GM12878 (cell line): ENCODE data around the gene ANO10. TPM values are rescaled to one million over a fixed set of nuclear protein-coding genes. Genes with fewer than 3 reads are reported as not detected.

Experiments used
- ATAC-seq: fragments of 200-7000 bp; cut with Tn5 transposase; 3 replicates; pipeline ENCODE4 v1.9.1; 2020; ENCODE audit warnings: mild to moderate bottlenecking, moderate library complexity
- BruUV-seq: library from RNA; stranded (reverse); fragments of 400-500 nt; replicated peaks from 2 replicates; lab custom pipeline; 2021; lab: Mats Ljungman, UMichigan
- CTCF ChIA-PET: fragments of 300-600 bp; sonication (Branson Sonifier 250); formaldehyde crosslinking; extraction: SDS; loops from one replicate; lab custom pipeline; 2021; ENCODE audit warnings: inconsistent platforms; lab: Yijun Ruan, JAX
- POLR2A ChIA-PET: fragments of 350-600 bp; formaldehyde crosslinking; extraction: SDS; loops from one replicate; lab custom pipeline; 2021; ENCODE audit warnings: inconsistent platforms; lab: Charles Lee
- RAD21 ChIA-PET: fragments of 300-600 bp; sonication (Branson Sonifier 250); formaldehyde crosslinking; loops from one replicate; lab custom pipeline; 2023; ENCODE audit warnings: antibody characterized with exemption; ENCODE audit not compliant: unreplicated experiment; lab: Charles Lee
- SMC1A ChIA-PET: fragments of 300-600 bp; sonication (Branson Sonifier 250); formaldehyde crosslinking; loops from one replicate; lab custom pipeline; 2023; ENCODE audit not compliant: unreplicated experiment, uncharacterized antibody; lab: Charles Lee
- DNase-seq: peaks from one replicate; pipeline ENCODE4 v3.0.0-alpha.2; 2011; ENCODE audit warnings: low read depth, low spot score
- FAIRE-seq: peaks from 3 replicates; lab custom pipeline; 2011; peaks lifted over from hg19 to GRCh38; lab: Jason Lieb, UNC
- H2AFZ ChIP-seq: 2 replicates; pipeline ENCODE4 v1.6.0; 2011; ENCODE audit warnings: low read depth, low read length, control low read depth; ENCODE audit not compliant: control insufficient read depth
- H3K27ac ChIP-seq: 2 replicates; pipeline ENCODE4 v1.5.1; 2011; ENCODE audit warnings: control low read depth; ENCODE audit not compliant: control insufficient read depth, insufficient read depth
- H3K27me3 ChIP-seq, 2 experiments: replicated peaks in 1 of 2; 2 replicates each; pipeline versions ENCODE4 v1.6.0 to v1.6.1; 2011; ENCODE audit warnings: low read length in 1 of 2; ENCODE audit not compliant: control insufficient read depth in 2 of 2, insufficient read depth in 2 of 2
- H3K36me3 ChIP-seq, 2 experiments: 2 replicates each; pipeline ENCODE4 v1.5.1; 2011; ENCODE audit warnings: low read length in 1 of 2; ENCODE audit not compliant: control insufficient read depth in 2 of 2, insufficient read depth in 2 of 2
- H3K4me1 ChIP-seq: 2 replicates; pipeline ENCODE4 v1.6.1; 2011; ENCODE audit warnings: mild to moderate bottlenecking, low read length, moderate library complexity, mixed read lengths; ENCODE audit not compliant: control insufficient read depth, insufficient read depth
- H3K4me2 ChIP-seq: 2 replicates; pipeline ENCODE4 v1.6.0; 2011; ENCODE audit warnings: control low read depth; ENCODE audit not compliant: control insufficient read depth, insufficient read depth
- H3K4me3 ChIP-seq: fragments of 200-600 bp; sonication (generic); 2 replicates; pipeline ENCODE4 v1.5.1; 2016
- H3K79me2 ChIP-seq: 2 replicates; pipeline ENCODE4 v1.6.0; 2011; ENCODE audit warnings: low read length; ENCODE audit not compliant: control insufficient read depth, insufficient read depth
- H3K9ac ChIP-seq: 2 replicates; pipeline ENCODE4 v1.8.0; 2011; ENCODE audit warnings: low read length, control low read depth, mixed read lengths; ENCODE audit not compliant: control insufficient read depth, insufficient read depth
- H3K9me3 ChIP-seq: replicated peaks from 3 replicates; pipeline ENCODE4 v1.5.1; 2011; ENCODE audit warnings: mild to moderate bottlenecking, low read length; ENCODE audit not compliant: control insufficient read depth, insufficient read depth
- H4K20me1 ChIP-seq: 2 replicates; pipeline ENCODE4 v1.6.0; 2011; ENCODE audit not compliant: control insufficient read depth, insufficient read depth
- CBFB ChIP-seq: IDR thresholded peaks from 2 replicates; pipeline ENCODE4 v1.6.1; 2016; ENCODE audit warnings: antibody characterized with exemption, low read depth
- CEBPB ChIP-seq, 2 experiments: fragments of 150-350 bp in 1 of 2; IDR thresholded peaks; 2 replicates each; pipeline ENCODE4 v1.6.1; 2012 to 2014; ENCODE audit warnings: low read depth in 2 of 2, low read length in 2 of 2, borderline replicate concordance in 1 of 2, inconsistent platforms in 1 of 2
- KDM1A ChIP-seq: fragments of 200-600 bp; sonication (generic); IDR thresholded peaks from 2 replicates; pipeline ENCODE4 v1.6.1; 2016; ENCODE audit warnings: borderline replicate concordance
- MTA2 ChIP-seq: fragments of 450-650 bp; IDR thresholded peaks from 2 replicates; pipeline ENCODE4 v1.6.1; 2016; ENCODE audit warnings: low read depth, mild to moderate bottlenecking, moderate library complexity
- MXI1 ChIP-seq: fragments of 150-350 bp; IDR thresholded peaks from 2 replicates; pipeline ENCODE4 v1.6.1; 2011; ENCODE audit warnings: low read depth, mild to moderate bottlenecking, inconsistent platforms, low read length, improper control_type of control experiment
- POLR2A ChIP-seq: IDR thresholded peaks from 2 replicates; pipeline ENCODE4 v1.6.1; 2011; ENCODE audit warnings: low read depth, mild to moderate bottlenecking, low read length
- POLR2AphosphoS5 ChIP-seq: IDR thresholded peaks from 2 replicates; pipeline ENCODE4 v1.6.1; 2011; ENCODE audit warnings: mild to moderate bottlenecking, low read length, inconsistent platforms
- RAD21 ChIP-seq: IDR thresholded peaks from 2 replicates; pipeline ENCODE4 v1.6.1; 2011; ENCODE audit warnings: mild to moderate bottlenecking, low read depth, low read length, moderate library complexity; ENCODE audit not compliant: insufficient read depth
- SMARCA5 ChIP-seq: fragments of 450-650 bp; IDR thresholded peaks from 2 replicates; pipeline ENCODE4 v1.6.1; 2017; ENCODE audit warnings: mild to moderate bottlenecking
- SREBF2 ChIP-seq: IDR thresholded peaks from 2 replicates; pipeline ENCODE4 v1.6.1; 2012; ENCODE audit warnings: mild to moderate bottlenecking, low read length
- TAF1 ChIP-seq: IDR thresholded peaks from 2 replicates; pipeline ENCODE4 v1.6.1; 2011; ENCODE audit warnings: mild to moderate bottlenecking, low read depth, low read length, borderline replicate concordance
- YBX1 ChIP-seq: fragments of 450-650 bp; IDR thresholded peaks from 2 replicates; pipeline ENCODE4 v1.6.1; 2016; ENCODE audit warnings: antibody characterized with exemption
- ZNF384 ChIP-seq: IDR thresholded peaks from 2 replicates; pipeline ENCODE4 v1.6.1; 2012; ENCODE audit warnings: low read depth, mild to moderate bottlenecking, low read length, improper control_type of control experiment, borderline replicate concordance
- WGBS: methylation state at CpG from one replicate; pipeline ENCODE4 v1.1.6; 2016; ENCODE audit warnings: low lambda C conversion rate; ENCODE audit not compliant: insufficient replicate concordance, insufficient coverage; ENCODE audit errors: missing lambda C conversion rate; 5-methylcytosine and 5-hydroxymethylcytosine counted together
- in situ Hi-C: fragments of 300-500 bp; cut with MboI; formaldehyde crosslinking; loops from 9 replicates; pipeline ENCODE4 v1.14.3; 2018; ENCODE audit warnings: mixed read lengths
- intact Hi-C: fragments of 100-400 bp; cut with micrococcal nuclease; formaldehyde crosslinking; loops from one replicate; pipeline ENCODE4 v1.14.2; 2022; ENCODE audit not compliant: unreplicated experiment
- polyA plus RNA-seq, 11 experiments: library from polyadenylated mRNA; depleted of rRNA in 4 of 11; unstranded in 6 of 11; stranded (reverse) in 5 of 11; fragments of >200 nt; fragmentation: Nextera tagmentation in 4 of 11; fragmentation: Illumina TruSeq in 1 of 11; extraction: Ambion mirVana in 4 of 11; extraction: Trizol in 1 of 11; gene quantifications; 1 replicate in 1 of 11; 2 replicates in 10 of 11; pipeline versions ENCODE4 v1.2.1 to v1.2.3, GENCODE V29; 2011 to 2016; ENCODE audit warnings: inconsistent platforms in 2 of 11, missing spikeins in 2 of 11, low read depth in 1 of 11
- total RNA-seq, 4 experiments: library from RNA; depleted of rRNA in 3 of 4; stranded (reverse); fragments of >200 nt in 3 of 4; fragmentation: Illumina TruSeq in 1 of 4; extraction: Trizol in 1 of 4; gene quantifications; 2 replicates each; pipeline versions ENCODE4 v1.2.1 to v1.2.3, GENCODE V29; 2013 to 2021
- TF ChIP-seq, protein P1 (sequence below): fragments of 450-650 bp; IDR thresholded peaks from 2 replicates; pipeline ENCODE4 v1.6.1; 2017; ENCODE audit warnings: low read depth, mild to moderate bottlenecking, moderate library complexity
- TF ChIP-seq, protein P2 (sequence below): fragments of 450-650 bp; IDR thresholded peaks from 2 replicates; pipeline ENCODE4 v1.6.1; 2017; ENCODE audit warnings: mild to moderate bottlenecking, low read depth, inconsistent platforms; ENCODE audit not compliant: poor library complexity, severe bottlenecking
- TF ChIP-seq, protein P3 (sequence below): fragments of 450-650 bp; IDR thresholded peaks from 2 replicates; pipeline ENCODE4 v1.6.1; 2017; ENCODE audit warnings: mild to moderate bottlenecking

The ANO10 gene
- total and polyA plus RNA-seq, 10 of the 15 experiments (the other 5 are each of a cell fraction or from before 2014, with no cell fraction given) = 0.29 to 21.9 (median 1.6) TPM

DNA sequence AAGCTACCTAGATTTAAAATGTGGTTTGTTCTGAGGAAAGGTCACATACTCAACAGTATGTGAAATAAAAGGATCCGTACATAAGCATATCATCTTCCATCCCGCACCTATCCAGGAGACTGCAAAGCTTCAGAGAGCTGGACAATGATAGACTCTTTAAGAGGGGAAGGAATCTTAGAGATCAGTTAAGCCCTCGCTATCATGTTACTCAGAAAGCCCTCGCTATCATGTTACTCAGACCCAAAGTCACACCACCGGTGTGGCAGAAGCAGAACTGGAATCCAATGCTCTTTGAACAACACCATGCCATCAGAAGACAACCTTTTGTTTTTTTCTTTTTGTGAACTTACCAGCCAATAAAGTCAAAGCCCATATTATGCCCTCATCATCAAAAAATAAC lies 5.8 kb downstream of the ANO10 start:
- Histone ChIP-seq H3K4me3 (no peak overlapping the region), H2AFZ (no peak overlapping the region), H4K20me1 (no peaks in the 10 kb centered on the region), H3K9ac (no peak overlapping the region), H3K9me3 (no peaks in the 10 kb centered on the region), H3K4me1 (no peaks in the 10 kb centered on the region), H3K27me3 (no peaks in the 10 kb centered on the region), H3K79me2 (no peaks in the 10 kb centered on the region), H3K4me2 (no peak overlapping the region), H3K36me3 (no peaks in the 10 kb centered on the region), H3K27ac (no peak overlapping the region)
- WGBS = 38% methylated on average over 5 of the region's 5 CpGs
- ATAC-seq (no peak), FAIRE-seq (no peak), DNase-seq (no peak)
- no TSS peak for BruUV-seq
- POLR2A ChIA-PET = no interaction called here
- RAD21 ChIA-PET = no interaction called here
- SMC1A ChIA-PET = interaction anchor here (1.7 kb wide), 1 partner anchor 10 kb away, joined by 5 read pairs; no protein-coding TSS in a partner anchor
- intact Hi-C loops = no loop called here
- CTCF ChIA-PET = no interaction called here
- in situ Hi-C loops = no loop called here
- TF ChIP-seq SMARCA5 (no peak), CBFB (no peak), POLR2A (no peak), KDM1A (no peak), MXI1 (no peak), CEBPB (IDR thresholded peaks at IDR 0.05; ENCODE audit: borderline replicate concordance in 1 of 2, low read depth in 2 of 2, low read length in 2 of 2) (no peak), POLR2AphosphoS5 (no peak), SREBF2 (no peak), RAD21 (no peak), MTA2 (no peak), YBX1 (no peak), ZNF384 (no peak), TAF1 (no peak)
- TF ChIP-seq, protein P1, sequence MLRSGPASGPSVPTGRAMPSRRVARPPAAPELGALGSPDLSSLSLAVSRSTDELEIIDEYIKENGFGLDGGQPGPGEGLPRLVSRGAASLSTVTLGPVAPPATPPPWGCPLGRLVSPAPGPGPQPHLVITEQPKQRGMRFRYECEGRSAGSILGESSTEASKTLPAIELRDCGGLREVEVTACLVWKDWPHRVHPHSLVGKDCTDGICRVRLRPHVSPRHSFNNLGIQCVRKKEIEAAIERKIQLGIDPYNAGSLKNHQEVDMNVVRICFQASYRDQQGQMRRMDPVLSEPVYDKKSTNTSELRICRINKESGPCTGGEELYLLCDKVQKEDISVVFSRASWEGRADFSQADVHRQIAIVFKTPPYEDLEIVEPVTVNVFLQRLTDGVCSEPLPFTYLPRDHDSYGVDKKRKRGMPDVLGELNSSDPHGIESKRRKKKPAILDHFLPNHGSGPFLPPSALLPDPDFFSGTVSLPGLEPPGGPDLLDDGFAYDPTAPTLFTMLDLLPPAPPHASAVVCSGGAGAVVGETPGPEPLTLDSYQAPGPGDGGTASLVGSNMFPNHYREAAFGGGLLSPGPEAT = no peak
- TF ChIP-seq, protein P2, sequence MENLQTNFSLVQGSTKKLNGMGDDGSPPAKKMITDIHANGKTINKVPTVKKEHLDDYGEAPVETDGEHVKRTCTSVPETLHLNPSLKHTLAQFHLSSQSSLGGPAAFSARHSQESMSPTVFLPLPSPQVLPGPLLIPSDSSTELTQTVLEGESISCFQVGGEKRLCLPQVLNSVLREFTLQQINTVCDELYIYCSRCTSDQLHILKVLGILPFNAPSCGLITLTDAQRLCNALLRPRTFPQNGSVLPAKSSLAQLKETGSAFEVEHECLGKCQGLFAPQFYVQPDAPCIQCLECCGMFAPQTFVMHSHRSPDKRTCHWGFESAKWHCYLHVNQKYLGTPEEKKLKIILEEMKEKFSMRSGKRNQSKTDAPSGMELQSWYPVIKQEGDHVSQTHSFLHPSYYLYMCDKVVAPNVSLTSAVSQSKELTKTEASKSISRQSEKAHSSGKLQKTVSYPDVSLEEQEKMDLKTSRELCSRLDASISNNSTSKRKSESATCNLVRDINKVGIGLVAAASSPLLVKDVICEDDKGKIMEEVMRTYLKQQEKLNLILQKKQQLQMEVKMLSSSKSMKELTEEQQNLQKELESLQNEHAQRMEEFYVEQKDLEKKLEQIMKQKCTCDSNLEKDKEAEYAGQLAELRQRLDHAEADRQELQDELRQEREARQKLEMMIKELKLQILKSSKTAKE = no peak
- TF ChIP-seq, protein P3, sequence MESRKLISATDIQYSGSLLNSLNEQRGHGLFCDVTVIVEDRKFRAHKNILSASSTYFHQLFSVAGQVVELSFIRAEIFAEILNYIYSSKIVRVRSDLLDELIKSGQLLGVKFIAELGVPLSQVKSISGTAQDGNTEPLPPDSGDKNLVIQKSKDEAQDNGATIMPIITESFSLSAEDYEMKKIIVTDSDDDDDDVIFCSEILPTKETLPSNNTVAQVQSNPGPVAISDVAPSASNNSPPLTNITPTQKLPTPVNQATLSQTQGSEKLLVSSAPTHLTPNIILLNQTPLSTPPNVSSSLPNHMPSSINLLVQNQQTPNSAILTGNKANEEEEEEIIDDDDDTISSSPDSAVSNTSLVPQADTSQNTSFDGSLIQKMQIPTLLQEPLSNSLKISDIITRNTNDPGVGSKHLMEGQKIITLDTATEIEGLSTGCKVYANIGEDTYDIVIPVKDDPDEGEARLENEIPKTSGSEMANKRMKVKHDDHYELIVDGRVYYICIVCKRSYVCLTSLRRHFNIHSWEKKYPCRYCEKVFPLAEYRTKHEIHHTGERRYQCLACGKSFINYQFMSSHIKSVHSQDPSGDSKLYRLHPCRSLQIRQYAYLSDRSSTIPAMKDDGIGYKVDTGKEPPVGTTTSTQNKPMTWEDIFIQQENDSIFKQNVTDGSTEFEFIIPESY = no peak
